H1 (cell line): ENCODE results near the gene ADGRA3.

Experiments used
- BRCA1 ChIP-seq: IDR thresholded peaks from 2 replicates; pipeline ENCODE4 v1.6.1; 2012; ENCODE audit warnings: low read depth, low read length, improper control_type of control experiment
- CTCF ChIP-seq, 3 experiments: IDR thresholded peaks; 1 replicate in 2 of 3; 2 replicates in 1 of 3; pipeline versions ENCODE4 v1.5.1 to v1.6.1; 2011; ENCODE audit warnings: low read length in 3 of 3, mild to moderate bottlenecking in 3 of 3, inconsistent platforms in 2 of 3, low read depth in 1 of 3, moderate library complexity in 1 of 3; ENCODE audit not compliant: insufficient read depth in 1 of 3; ENCODE audit errors: control extremely low read depth in 1 of 3
- E2F6 ChIP-seq: IDR thresholded peaks from 2 replicates; pipeline ENCODE4 v1.6.1; 2012; ENCODE audit warnings: inconsistent platforms
- EP300 ChIP-seq, 2 experiments: IDR thresholded peaks; 1 replicate in 1 of 2; 2 replicates in 1 of 2; pipeline ENCODE4 v1.6.1; 2011 to 2012; ENCODE audit warnings: low read depth in 2 of 2, low read length in 2 of 2, mild to moderate bottlenecking in 2 of 2, borderline replicate concordance in 1 of 2, inconsistent platforms in 1 of 2, moderate library complexity in 1 of 2
- HDAC2 ChIP-seq, 2 experiments: fragments of 300-600 bp in 1 of 2; sonication (generic) in 1 of 2; IDR thresholded peaks; 2 replicates each; pipeline ENCODE4 v1.6.1; 2011 to 2012; ENCODE audit warnings: low read depth in 2 of 2, low read length in 2 of 2, mild to moderate bottlenecking in 2 of 2, moderate library complexity in 2 of 2, borderline replicate concordance in 1 of 2, inconsistent platforms in 1 of 2
- JUND ChIP-seq: IDR thresholded peaks from 2 replicates; pipeline ENCODE4 v1.6.1; 2011; ENCODE audit warnings: mild to moderate bottlenecking, improper control_type of control experiment, low read length
- NRF1 ChIP-seq: IDR thresholded peaks from 2 replicates; pipeline ENCODE4 v1.6.1; 2011; ENCODE audit warnings: mild to moderate bottlenecking, low read depth, low read length, improper control_type of control experiment
- POLR2A ChIP-seq, 2 experiments: IDR thresholded peaks; 1 replicate in 1 of 2; 2 replicates in 1 of 2; pipeline ENCODE4 v1.6.1; 2011; ENCODE audit warnings: low read depth in 2 of 2, low read length in 2 of 2, mild to moderate bottlenecking in 2 of 2; ENCODE audit errors: control extremely low read depth in 1 of 2
- SUZ12 ChIP-seq: fragments of 200-600 bp; sonication (generic); IDR thresholded peaks from 2 replicates; pipeline ENCODE4 v1.6.1; 2012; ENCODE audit warnings: mild to moderate bottlenecking, inconsistent platforms, low read length, moderate library complexity, mixed read lengths
- TBP ChIP-seq: IDR thresholded peaks from 2 replicates; pipeline ENCODE4 v1.6.1; 2011; ENCODE audit warnings: low read depth, low read length, improper control_type of control experiment
- TCF12 ChIP-seq: IDR thresholded peaks from 2 replicates; pipeline ENCODE4 v1.6.1; 2011; ENCODE audit warnings: low read depth, mild to moderate bottlenecking, low read length
- USF2 ChIP-seq: IDR thresholded peaks from 2 replicates; pipeline ENCODE4 v1.6.1; 2011; ENCODE audit warnings: low read length, improper control_type of control experiment
- ZNF274 ChIP-seq: IDR thresholded peaks from 2 replicates; pipeline ENCODE4 v1.7.0; 2012; ENCODE audit warnings: low read length, borderline replicate concordance; ENCODE audit errors: extremely low read depth
- TF ChIP-seq, protein P1 (sequence below): IDR thresholded peaks from 2 replicates; pipeline ENCODE4 v1.6.1; 2011; ENCODE audit warnings: low read depth, mild to moderate bottlenecking, low read length; ENCODE audit not compliant: insufficient read depth

- TF ChIP-seq POLR2A (IDR thresholded peaks at IDR 0.05; ENCODE audit: control extremely low read depth in 1 of 2, low read depth in 2 of 2, low read length in 2 of 2) (no peak), HDAC2 (IDR thresholded peaks at IDR 0.05; ENCODE audit: borderline replicate concordance in 1 of 2, low read depth in 2 of 2, low read length in 2 of 2) (no peak), CTCF (IDR thresholded peaks at IDR 0.05; ENCODE audit: control extremely low read depth in 1 of 3, insufficient read depth in 1 of 3, low read depth in 1 of 3, low read length in 3 of 3) (no peak), JUND (no peak), SUZ12 (no peak), EP300 (IDR thresholded peaks at IDR 0.05; ENCODE audit: borderline replicate concordance in 1 of 2, low read depth in 2 of 2, low read length in 2 of 2) (no peak), ZNF274 (no peak), TCF12 (no peak), USF2 (no peak), BRCA1 (no peak), NRF1 (no peak), TBP (no peak), E2F6 (no peak)
- TF ChIP-seq, protein P1, sequence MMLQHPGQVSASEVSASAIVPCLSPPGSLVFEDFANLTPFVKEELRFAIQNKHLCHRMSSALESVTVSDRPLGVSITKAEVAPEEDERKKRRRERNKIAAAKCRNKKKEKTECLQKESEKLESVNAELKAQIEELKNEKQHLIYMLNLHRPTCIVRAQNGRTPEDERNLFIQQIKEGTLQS, result no peak
Measured at GRCh38 chr4:22504447-22504846, 11.4 kb downstream of the ADGRA3 start.
